T-cell (primary cell): ENCODE results near the gene DSCAML1. TPM values are rescaled to one million over a fixed set of nuclear protein-coding genes. Genes with fewer than 3 reads are reported as not detected.

ENCODE experiments used
- ATAC-seq, 4 experiments: fragments of 200-7000 bp in 3 of 4; fragments of 150-1000 bp in 1 of 4; cut with Tn5 transposase; replicated peaks in 1 of 4; 1 replicate in 3 of 4; 2 replicates in 1 of 4; pipeline ENCODE4 v1.10.0; 2021; ENCODE audit warnings: moderate library complexity in 3 of 4, mild to moderate bottlenecking in 2 of 4, moderate number of reproducible peaks in 1 of 4
- CTCF ChIA-PET, 2 donors: fragments of 300-600 bp; sonication (Branson Sonifier 250); formaldehyde crosslinking; loops; one replicate each; lab custom pipeline; 2022; ENCODE audit warnings: antibody characterized with exemption in 2 of 2; lab: Charles Lee
- POLR2A ChIA-PET, 2 donors: fragments of 300-600 bp; sonication (Branson Sonifier 250); formaldehyde crosslinking; loops; one replicate each; lab custom pipeline; 2022; ENCODE audit warnings: antibody characterized with exemption in 2 of 2; lab: Charles Lee
- DNase-seq, 35 experiments: peaks; one replicate each; pipeline versions ENCODE4 v3.0.0 to v3.0.0-alpha.2; 2013 to 2023
- H3K27ac ChIP-seq: one replicate; pipeline ENCODE4 v1.5.1; 2013; ENCODE audit warnings: low read length
- H3K27me3 ChIP-seq, 2 experiments: replicated peaks in 1 of 2; 1 replicate in 1 of 2; 2 replicates in 1 of 2; pipeline versions ENCODE4 v1.6.1 to v1.7.0; 2013; ENCODE audit warnings: low read length in 1 of 2, mixed read lengths in 1 of 2; ENCODE audit not compliant: control insufficient read depth in 2 of 2, insufficient read depth in 2 of 2; ENCODE audit errors: extremely low read depth in 1 of 2
- H3K36me3 ChIP-seq, 2 donors: 1 replicate in 1 of 2; 2 replicates in 1 of 2; pipeline versions ENCODE4 v1.6.1 to v1.7.0; 2013; ENCODE audit warnings: low read length in 1 of 2; ENCODE audit not compliant: control insufficient read depth in 2 of 2, insufficient read depth in 1 of 2; ENCODE audit errors: extremely low read depth in 1 of 2
- H3K4me1 ChIP-seq, 2 experiments: 1 replicate in 1 of 2; 2 replicates in 1 of 2; pipeline versions ENCODE4 v1.6.1 to v1.7.0; 2013; ENCODE audit warnings: low read length in 2 of 2, mixed read lengths in 1 of 2; ENCODE audit not compliant: insufficient read depth in 2 of 2, control insufficient read depth in 1 of 2; ENCODE audit errors: extremely low read depth in 1 of 2
- H3K4me3 ChIP-seq, 2 donors: 1 replicate in 1 of 2; 2 replicates in 1 of 2; pipeline versions ENCODE4 v1.5.1 to v1.7.0; 2013; ENCODE audit warnings: mild to moderate bottlenecking in 2 of 2, low read length in 1 of 2, moderate library complexity in 1 of 2; ENCODE audit not compliant: control insufficient read depth in 1 of 2; ENCODE audit errors: extremely low read depth in 1 of 2
- H3K9me3 ChIP-seq: 2 replicates; pipeline ENCODE4 v1.7.0; 2013
- H3K27ac Mint-ChIP-seq, 2 donors: one replicate each; pipeline ENCODE4 v1.8.0; 2020 to 2021; ENCODE audit warnings: mild to moderate bottlenecking in 2 of 2, mixed read lengths in 2 of 2
- H3K27me3 Mint-ChIP-seq, 2 donors: one replicate each; pipeline ENCODE4 v1.8.0; 2021 to 2022; ENCODE audit warnings: mixed read lengths in 2 of 2
- H3K36me3 Mint-ChIP-seq: one replicate; pipeline ENCODE4 v1.8.0; 2021; ENCODE audit warnings: mixed read lengths
- H3K4me1 Mint-ChIP-seq, 3 donors: one replicate each; pipeline ENCODE4 v1.8.0; 2020 to 2022; ENCODE audit warnings: mixed read lengths in 3 of 3, mild to moderate bottlenecking in 1 of 3
- H3K4me3 Mint-ChIP-seq, 3 donors: one replicate each; pipeline ENCODE4 v1.8.0; 2020 to 2022; ENCODE audit warnings: mild to moderate bottlenecking in 3 of 3, mixed read lengths in 3 of 3, moderate library complexity in 3 of 3
- H3K9me3 Mint-ChIP-seq, 3 donors: one replicate each; pipeline ENCODE4 v1.8.0; 2020 to 2022; ENCODE audit warnings: mixed read lengths in 3 of 3
- WGBS: methylation state at CpG from one replicate; pipeline ENCODE4 v1.1.5; 2013; ENCODE audit warnings: missing lambda C conversion rate; ENCODE audit not compliant: insufficient coverage; 5-methylcytosine and 5-hydroxymethylcytosine counted together
- total RNA-seq, 35 experiments: library from RNA in 6 of 35; stranded (reverse) in 6 of 35; fragments of 120-200 nt in 1 of 35; gene quantifications; one replicate each; pipeline versions ENCODE4 v1.2.1 to v1.2.4 and lab custom pipeline; 2013 to 2026

DSCAML1 gene
- total RNA-seq, 5 donors from 2014 or later (not counting 1 experiment from before 2014, with no cell fraction given) = 0.15 to 2.4 (median 0.96) TPM

DNA sequence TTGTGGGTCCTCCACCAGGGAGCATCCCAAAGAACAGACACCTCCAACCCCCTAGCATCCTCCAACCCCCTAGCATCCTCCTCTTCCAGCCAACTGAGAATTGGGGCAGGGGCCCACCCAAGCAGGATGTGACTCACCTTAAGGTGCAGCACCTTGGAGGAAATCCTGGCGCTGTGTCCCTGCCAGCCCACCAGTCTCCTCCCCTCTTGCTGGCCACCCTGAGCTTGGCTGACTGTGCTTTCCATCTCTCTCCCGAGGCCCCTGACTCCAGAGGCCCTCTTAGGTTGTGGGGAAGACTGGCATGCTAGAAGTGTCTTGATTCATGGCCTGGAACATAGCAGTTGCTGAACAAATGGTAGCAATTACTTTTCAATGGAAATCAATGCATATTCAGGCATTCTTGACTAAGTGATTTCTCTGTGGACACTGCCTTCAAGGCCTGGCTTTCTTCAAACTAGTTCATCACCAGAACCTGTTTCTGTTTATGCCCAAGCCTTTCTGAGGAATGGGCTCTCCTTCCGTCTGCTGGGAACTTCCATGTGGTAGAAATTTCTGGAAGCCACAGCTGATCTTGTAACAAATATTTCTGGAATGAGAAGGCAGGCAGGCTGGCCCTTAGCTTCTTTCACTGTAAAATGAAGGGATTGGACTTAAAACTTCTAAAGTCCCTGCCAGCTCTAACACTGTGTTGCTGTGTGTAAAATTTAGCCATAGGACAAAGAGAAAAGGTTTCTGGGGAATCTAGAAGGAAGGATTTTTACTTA lies 408.8 kb downstream of the DSCAML1 start:
- no peak overlapping the region for H3K4me3 ChIP-seq
- H3K27me3 Mint-ChIP-seq = no peaks in the 10 kb centered on the region
- peaks cover 0 to 62% of the 10 kb centered on the region in 2 donors for H3K36me3 ChIP-seq
- H3K4me1 ChIP-seq = no peaks in the 10 kb centered on the region
- H3K9me3 ChIP-seq = no peaks in the 10 kb centered on the region
- CTCF ChIA-PET = no interaction called here
- H3K4me1 Mint-ChIP-seq = no peaks in the 10 kb centered on the region
- H3K27ac ChIP-seq = no peak overlapping the region
- POLR2A ChIA-PET = interaction anchor here in 1 of 2 donors (0.6 kb wide), 1 partner anchor 46 kb away, joined by 3 read pairs; no protein-coding TSS in a partner anchor
- no peaks in the 10 kb centered on the region for H3K9me3 Mint-ChIP-seq
- no peak for ATAC-seq
- H3K27me3 ChIP-seq = no peaks in the 10 kb centered on the region
- H3K36me3 Mint-ChIP-seq = peaks cover 72% of the 10 kb centered on the region
- WGBS = 100% methylated on average over 1 of the region's 3 CpGs
- no peak for DNase-seq
- no peak overlapping the region for H3K4me3 Mint-ChIP-seq
- H3K27ac Mint-ChIP-seq = no peak overlapping the region

DNA sequence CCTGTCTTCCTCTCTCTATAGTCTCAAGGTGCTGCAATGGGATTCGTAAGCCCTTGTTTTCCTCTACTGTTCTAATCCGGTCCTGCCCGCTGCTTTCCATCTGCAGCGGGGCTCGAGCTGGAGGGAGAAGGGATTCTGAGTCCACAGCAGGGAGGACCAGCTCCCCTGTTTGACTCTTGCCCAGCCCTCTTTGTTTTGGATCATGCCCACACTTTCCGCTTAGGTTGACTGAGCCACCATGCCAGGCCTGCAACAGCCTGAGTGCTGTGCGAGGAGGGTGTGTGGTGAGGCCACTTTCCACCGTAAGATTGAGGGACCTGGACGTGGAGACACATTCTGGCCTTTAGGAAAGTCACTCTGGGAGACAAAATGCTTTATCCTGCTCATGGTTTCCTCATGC lies 411.1 kb downstream of the DSCAML1 start:
- H3K4me3 Mint-ChIP-seq = no peak overlapping the region
- no peaks in the 10 kb centered on the region for H3K9me3 Mint-ChIP-seq
- DNase-seq (no peak), ATAC-seq (no peak)
- H3K27ac Mint-ChIP-seq = no peak overlapping the region
- Histone ChIP-seq H3K4me1 (no peaks in the 10 kb centered on the region), H3K36me3 (peaks cover 0 to 59% of the 10 kb centered on the region in 2 donors), H3K9me3 (no peaks in the 10 kb centered on the region), H3K27ac (no peak overlapping the region), H3K27me3 (no peaks in the 10 kb centered on the region), H3K4me3 (no peak overlapping the region)
- ChIA-PET CTCF (no interaction called here), POLR2A (no interaction called here)
- 97% methylated on average over 8 of the region's 9 CpGs for WGBS
- peaks cover 64% of the 10 kb centered on the region for H3K36me3 Mint-ChIP-seq
- no peaks in the 10 kb centered on the region for H3K27me3 Mint-ChIP-seq
- H3K4me1 Mint-ChIP-seq = no peaks in the 10 kb centered on the region

DNA sequence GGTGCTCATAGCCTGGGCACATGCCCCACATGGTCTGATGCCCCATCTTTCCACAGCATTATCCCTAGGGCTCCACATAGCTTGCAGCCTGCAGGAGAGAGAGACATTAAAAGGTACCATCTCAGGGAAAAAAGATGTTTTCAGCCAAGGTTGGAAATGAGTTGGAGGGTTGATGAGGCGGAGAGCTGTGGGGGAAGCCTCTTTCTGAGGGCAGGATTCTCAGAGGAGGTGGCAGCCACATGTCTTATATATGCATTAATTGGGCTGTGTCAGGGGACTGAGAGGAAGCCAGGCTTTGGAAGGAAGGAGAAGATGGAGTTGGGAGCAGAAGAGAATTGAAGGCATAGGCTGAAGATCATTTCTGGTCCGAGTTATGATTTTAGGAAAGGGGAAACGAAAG lies 411.5 kb downstream of the DSCAML1 start:
- no peak overlapping the region for H3K27ac Mint-ChIP-seq
- Histone ChIP-seq H3K4me1 (no peaks in the 10 kb centered on the region), H3K27me3 (no peaks in the 10 kb centered on the region), H3K27ac (no peak overlapping the region), H3K9me3 (no peaks in the 10 kb centered on the region), H3K36me3 (peaks cover 0 to 59% of the 10 kb centered on the region in 2 donors), H3K4me3 (no peak overlapping the region)
- DNase-seq = no peak
- H3K9me3 Mint-ChIP-seq = no peaks in the 10 kb centered on the region
- H3K4me3 Mint-ChIP-seq = no peak overlapping the region
- CTCF ChIA-PET = no interaction called here
- POLR2A ChIA-PET = no interaction called here
- 100% methylated on average over 1 of the region's 3 CpGs for whole genome bisulfite sequencing
- ATAC-seq = no peak
- H3K36me3 Mint-ChIP-seq = peaks cover 64% of the 10 kb centered on the region
- H3K27me3 Mint-ChIP-seq = no peaks in the 10 kb centered on the region
- H3K4me1 Mint-ChIP-seq = no peaks in the 10 kb centered on the region

DNA sequence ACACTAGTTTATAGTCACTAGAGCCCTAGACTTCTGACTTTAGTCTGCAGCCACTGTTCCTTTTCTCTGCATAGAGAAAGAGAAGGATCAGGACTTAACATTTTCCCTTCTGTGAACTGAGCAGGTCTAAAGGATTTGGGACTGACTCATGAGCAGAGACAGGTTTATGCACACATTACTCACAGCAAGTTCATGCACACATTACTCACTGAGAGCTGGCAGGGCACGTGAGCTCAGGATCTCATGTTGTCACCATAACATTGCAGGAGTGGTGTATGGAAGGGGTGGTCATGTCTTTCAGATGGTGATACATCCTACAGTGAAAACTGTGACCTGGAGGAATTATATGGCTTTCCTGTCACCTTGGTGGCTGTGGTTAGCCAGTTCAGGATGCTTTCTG lies 413.0 kb downstream of the DSCAML1 start:
- Mint-ChIP-seq H3K27ac (no peak overlapping the region), H3K36me3 (peaks cover 68% of the 10 kb centered on the region), H3K9me3 (no peaks in the 10 kb centered on the region), H3K27me3 (no peaks in the 10 kb centered on the region), H3K4me3 (no peak overlapping the region), H3K4me1 (no peaks in the 10 kb centered on the region)
- WGBS = no CpG with 5 or more reads among the region's 1 CpG
- DNase-seq (no peak), ATAC-seq (no peak)
- H3K27me3 ChIP-seq = no peaks in the 10 kb centered on the region
- H3K4me1 ChIP-seq = no peaks in the 10 kb centered on the region
- H3K4me3 ChIP-seq = no peak overlapping the region
- no peak overlapping the region for H3K27ac ChIP-seq
- peaks cover 0 to 55% of the 10 kb centered on the region in 2 donors for H3K36me3 ChIP-seq
- CTCF ChIA-PET = no interaction called here
- POLR2A ChIA-PET = no interaction called here
- no peaks in the 10 kb centered on the region for H3K9me3 ChIP-seq

DNA sequence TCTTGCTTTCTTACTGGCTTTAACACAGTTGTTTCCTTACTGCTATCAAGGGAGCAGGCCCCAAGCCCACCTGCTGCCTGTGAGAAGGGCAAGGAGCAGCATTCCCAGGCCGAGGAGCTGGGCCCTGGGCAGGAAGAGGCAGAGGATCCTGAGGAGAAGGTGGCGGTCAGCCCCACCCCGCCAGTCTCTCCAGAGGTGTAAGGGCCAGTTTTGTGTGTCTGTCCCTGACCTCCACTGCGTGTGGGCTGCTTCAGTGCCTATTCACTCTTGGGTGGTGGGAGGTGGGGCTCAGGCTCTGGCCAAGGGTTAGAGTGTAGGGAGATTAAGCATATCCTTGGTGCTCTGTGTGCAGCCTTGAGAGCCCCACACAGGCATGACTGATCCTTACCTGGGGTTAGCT lies 414.3 kb downstream of the DSCAML1 start:
- WGBS = 80% methylated on average over 1 of the region's 4 CpGs
- Mint-ChIP-seq H3K4me3 (no peak overlapping the region), H3K27me3 (no peaks in the 10 kb centered on the region), H3K27ac (no peak overlapping the region), H3K4me1 (no peaks in the 10 kb centered on the region), H3K36me3 (peaks cover 66% of the 10 kb centered on the region), H3K9me3 (no peaks in the 10 kb centered on the region)
- no peaks in the 10 kb centered on the region for H3K27me3 ChIP-seq
- no peak overlapping the region for H3K27ac ChIP-seq
- H3K9me3 ChIP-seq = no peaks in the 10 kb centered on the region
- DNase-seq (no peak), ATAC-seq (no peak)
- peaks cover 0 to 50% of the 10 kb centered on the region in 2 donors for H3K36me3 ChIP-seq
- H3K4me1 ChIP-seq = no peaks in the 10 kb centered on the region
- CTCF ChIA-PET = no interaction called here
- no peak overlapping the region for H3K4me3 ChIP-seq
- POLR2A ChIA-PET = no interaction called here

DNA sequence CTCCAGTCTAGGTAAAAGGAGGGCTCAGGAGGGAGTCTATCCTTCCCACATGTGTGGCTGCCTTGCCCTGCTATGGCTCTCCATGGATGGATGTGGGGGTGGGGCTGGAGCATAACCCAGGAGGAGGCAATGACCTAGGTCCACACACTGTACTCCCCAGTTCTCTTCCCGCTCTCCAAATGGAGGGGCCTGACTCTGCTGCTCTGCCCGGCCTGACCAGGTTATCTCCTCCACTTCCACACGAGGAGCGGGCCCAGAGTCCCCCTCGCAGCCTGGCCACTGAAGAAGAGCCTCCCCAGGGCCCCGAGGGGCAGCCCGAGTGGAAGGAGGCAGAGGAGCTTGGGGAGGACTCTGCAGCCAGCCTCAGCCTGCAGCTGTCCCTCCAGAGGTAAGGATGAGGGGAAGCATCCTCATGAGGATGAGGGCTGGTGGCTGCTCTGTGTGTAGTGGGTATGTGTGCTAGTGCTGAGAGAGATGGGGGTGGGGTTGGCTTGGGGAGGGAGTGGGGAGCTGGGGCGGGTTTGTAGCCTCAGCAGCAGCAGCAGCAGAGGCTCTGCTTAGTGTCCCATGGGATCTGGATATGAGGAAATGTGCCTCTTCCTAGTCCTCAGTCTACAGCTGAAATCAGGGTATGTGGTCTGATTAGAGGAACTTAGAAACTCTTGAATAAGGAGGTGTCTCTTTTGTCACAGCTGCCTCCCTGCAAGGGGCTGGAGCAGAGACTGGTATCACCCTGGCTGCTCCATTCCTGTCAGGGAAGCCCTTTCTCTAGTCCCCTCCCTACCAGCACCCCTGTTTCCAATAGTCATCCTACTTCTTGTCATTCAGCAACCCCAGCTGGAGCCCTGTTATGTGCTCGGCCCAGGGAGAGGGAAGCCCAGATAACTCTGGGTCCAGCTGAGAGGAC lies 415.3 kb downstream of the DSCAML1 start:
- H3K27ac Mint-ChIP-seq = no peak overlapping the region
- Histone ChIP-seq H3K9me3 (no peaks in the 10 kb centered on the region), H3K4me1 (no peaks in the 10 kb centered on the region), H3K27me3 (no peaks in the 10 kb centered on the region), H3K4me3 (no peak overlapping the region), H3K27ac (no peak overlapping the region), H3K36me3 (peaks cover 2 to 43% of the 10 kb centered on the region in 2 donors)
- CTCF ChIA-PET = no interaction called here
- ATAC-seq (no peak), DNase-seq (no peak)
- H3K27me3 Mint-ChIP-seq = no peaks in the 10 kb centered on the region
- peaks cover 68% of the 10 kb centered on the region for H3K36me3 Mint-ChIP-seq
- H3K9me3 Mint-ChIP-seq = no peaks in the 10 kb centered on the region
- H3K4me1 Mint-ChIP-seq = no peaks in the 10 kb centered on the region
- POLR2A ChIA-PET = no interaction called here
- no peak overlapping the region for H3K4me3 Mint-ChIP-seq
- WGBS = 96% methylated on average over 6 of the region's 9 CpGs
